H9 (cell line): ENCODE results near the gene NKD1. TPM values are rescaled to one million over a fixed set of nuclear protein-coding genes. Genes with fewer than 3 reads are reported as not detected.

ENCODE experiments used
- DNase-seq: peaks from one replicate; pipeline ENCODE4 v3.0.0-alpha.2; 2017
- H2AFZ ChIP-seq: one replicate; pipeline ENCODE4 v1.6.1; 2013; ENCODE audit warnings: mild to moderate bottlenecking, low read length, control low read depth, moderate library complexity
- H2AK5ac ChIP-seq: 2 replicates; pipeline ENCODE4 v1.6.1; 2013; ENCODE audit warnings: low read length, control low read depth, mixed read lengths; ENCODE audit not compliant: insufficient read length
- H2BK120ac ChIP-seq: one replicate; pipeline ENCODE4 v1.6.1; 2013; ENCODE audit warnings: low read depth, mild to moderate bottlenecking, low read length, control low read depth, inconsistent platforms; ENCODE audit not compliant: poor library complexity, severe bottlenecking
- H2BK12ac ChIP-seq: 2 replicates; pipeline ENCODE4 v1.6.1; 2013; ENCODE audit warnings: low read length, control low read depth, mixed read lengths, low read depth; ENCODE audit not compliant: insufficient read length
- H2BK15ac ChIP-seq: 2 replicates; pipeline ENCODE4 v1.6.1; 2013; ENCODE audit warnings: low read depth, low read length, control low read depth
- H2BK20ac ChIP-seq: one replicate; pipeline ENCODE4 v1.6.1; 2013; ENCODE audit warnings: low read depth, mild to moderate bottlenecking, low read length, control low read depth, inconsistent platforms; ENCODE audit not compliant: poor library complexity, severe bottlenecking
- H2BK5ac ChIP-seq: 2 replicates; pipeline ENCODE4 v1.6.1; 2013; ENCODE audit warnings: low read length, control low read depth, mixed read lengths; ENCODE audit not compliant: insufficient read length
- H3K14ac ChIP-seq: 2 replicates; pipeline ENCODE4 v1.6.1; 2013; ENCODE audit warnings: low read length, control low read depth; ENCODE audit not compliant: insufficient read depth
- H3K18ac ChIP-seq: 2 replicates; pipeline ENCODE4 v1.6.1; 2013; ENCODE audit warnings: low read depth, mild to moderate bottlenecking, mixed read lengths, low read length, control low read depth; ENCODE audit not compliant: insufficient read length
- H3K23ac ChIP-seq: 2 replicates; pipeline ENCODE4 v1.6.1; 2013; ENCODE audit warnings: low read length, control low read depth, mixed read lengths, low read depth; ENCODE audit not compliant: insufficient read length
- H3K23me2 ChIP-seq: 2 replicates; pipeline ENCODE4 v1.6.1; 2013; ENCODE audit warnings: low read depth, mild to moderate bottlenecking, mixed read lengths, low read length, control low read depth; ENCODE audit not compliant: insufficient read length, poor library complexity, severe bottlenecking
- H3K27ac ChIP-seq: 2 replicates; pipeline ENCODE4 v1.5.1; 2013; ENCODE audit warnings: low read length, control low read depth, mixed read lengths, low read depth; ENCODE audit not compliant: insufficient read length
- H3K27me3 ChIP-seq: 2 replicates; pipeline ENCODE4 v1.6.1; 2013; ENCODE audit warnings: low read length, control low read depth, inconsistent platforms; ENCODE audit not compliant: insufficient read depth
- H3K4ac ChIP-seq: 2 replicates; pipeline ENCODE4 v1.6.1; 2013; ENCODE audit warnings: low read depth, mild to moderate bottlenecking, control low read depth, inconsistent platforms, low read length, moderate library complexity
- H3K4me1 ChIP-seq: 2 replicates; pipeline ENCODE4 v1.6.1; 2013; ENCODE audit warnings: low read length, control low read depth, inconsistent platforms; ENCODE audit not compliant: insufficient read depth
- H3K4me2 ChIP-seq: 2 replicates; pipeline ENCODE4 v1.6.1; 2013; ENCODE audit warnings: low read length, control low read depth, mixed read lengths; ENCODE audit not compliant: insufficient read length, insufficient read depth
- H3K56ac ChIP-seq: 2 replicates; pipeline ENCODE4 v1.6.1; 2013; ENCODE audit warnings: low read depth, mild to moderate bottlenecking, mixed read lengths, low read length, control low read depth; ENCODE audit not compliant: insufficient read length
- H3K79me1 ChIP-seq: 2 replicates; pipeline ENCODE4 v1.6.1; 2013; ENCODE audit warnings: low read depth, mild to moderate bottlenecking, moderate library complexity, low read length, control low read depth, inconsistent platforms; ENCODE audit not compliant: insufficient read depth, poor library complexity, severe bottlenecking
- H3K79me2 ChIP-seq: 2 replicates; pipeline ENCODE4 v1.6.1; 2013; ENCODE audit warnings: low read length, control low read depth, inconsistent platforms; ENCODE audit not compliant: insufficient read depth
- H3K9ac ChIP-seq: 2 replicates; pipeline ENCODE4 v1.6.1; 2013; ENCODE audit warnings: low read length, control low read depth, mixed read lengths; ENCODE audit not compliant: insufficient read length; ENCODE audit errors: extremely low read depth
- H3K9me3 ChIP-seq: one replicate; pipeline ENCODE4 v1.6.1; 2013; ENCODE audit warnings: low read depth, low read length, inconsistent platforms; ENCODE audit not compliant: control insufficient read depth
- H3T11ph ChIP-seq: one replicate; pipeline ENCODE4 v1.6.1; 2013; ENCODE audit warnings: mild to moderate bottlenecking, low read length, control low read depth, inconsistent platforms
- H4K20me1 ChIP-seq: one replicate; pipeline ENCODE4 v1.6.1; 2013; ENCODE audit not compliant: control insufficient read depth, insufficient read length, insufficient read depth
- H4K5ac ChIP-seq: 2 replicates; pipeline ENCODE4 v1.6.1; 2013; ENCODE audit warnings: low read depth, mild to moderate bottlenecking, mixed read lengths, low read length, control low read depth; ENCODE audit not compliant: insufficient read length
- H4K8ac ChIP-seq: replicated peaks from 2 replicates; pipeline ENCODE4 v1.6.1; 2013; ENCODE audit warnings: low read length, control low read depth, mixed read lengths, low read depth; ENCODE audit not compliant: insufficient read length
- H4K91ac ChIP-seq: 2 replicates; pipeline ENCODE4 v1.6.1; 2013; ENCODE audit warnings: low read depth, mild to moderate bottlenecking, moderate library complexity, mixed read lengths, low read length, control low read depth; ENCODE audit not compliant: insufficient read length
- H3K27ac Mint-ChIP-seq, 3 experiments: 2 replicates in 2 of 3; 3 replicates in 1 of 3; pipeline ENCODE4 v1.8.0; 2020 to 2021; ENCODE audit warnings: mixed read lengths in 3 of 3, mild to moderate bottlenecking in 1 of 3, moderate library complexity in 1 of 3
- H3K27me3 Mint-ChIP-seq: 2 replicates; pipeline ENCODE4 v1.8.0; 2021; ENCODE audit warnings: low read depth, mild to moderate bottlenecking, moderate library complexity, mixed read lengths
- H3K36me3 Mint-ChIP-seq, 3 experiments: 2 replicates in 2 of 3; 3 replicates in 1 of 3; pipeline ENCODE4 v1.8.0; 2020 to 2021; ENCODE audit warnings: low read depth in 3 of 3, mixed read lengths in 3 of 3; ENCODE audit not compliant: insufficient read depth in 1 of 3
- H3K4me1 Mint-ChIP-seq, 2 experiments: 2 replicates each; pipeline ENCODE4 v1.8.0; 2020; ENCODE audit warnings: mixed read lengths in 2 of 2
- H3K4me3 Mint-ChIP-seq, 2 experiments: 2 replicates in 1 of 2; 3 replicates in 1 of 2; pipeline ENCODE4 v1.8.0; 2020 to 2021; ENCODE audit warnings: mild to moderate bottlenecking in 2 of 2, mixed read lengths in 2 of 2, moderate library complexity in 1 of 2
- H3K9me3 Mint-ChIP-seq, 2 experiments: 2 replicates in 1 of 2; 3 replicates in 1 of 2; pipeline ENCODE4 v1.8.0; 2020; ENCODE audit warnings: mild to moderate bottlenecking in 2 of 2, mixed read lengths in 2 of 2, moderate library complexity in 1 of 2
- CTCF ChIP-seq: fragments of 200-600 bp; sonication (generic); conservative IDR thresholded peaks from 3 replicates; pipeline ENCODE4 v1.8.0; 2021; ENCODE audit warnings: antibody characterized with exemption, mild to moderate bottlenecking
- WGBS: extraction: QIAGEN DNeasy Blood & Tissue Kit; methylation state at CpG from one replicate; pipeline ENCODE4 v1.1.7; 2013; ENCODE audit warnings: missing lambda C conversion rate, low lambda C conversion rate, mixed read lengths; ENCODE audit not compliant: insufficient read length; ENCODE audit errors: extremely low coverage; 5-methylcytosine and 5-hydroxymethylcytosine counted together
- total RNA-seq: library from RNA; stranded (reverse); gene quantifications from 2 replicates; pipeline ENCODE4 v1.2.1, GENCODE V29; 2021

NKD1 gene
- total RNA-seq, 1 experiment from 2014 or later = 1.9 TPM

- H3K4me2 ChIP-seq = no peak overlapping the region
- no peak overlapping the region for H4K5ac ChIP-seq
- Mint-ChIP-seq H3K4me3 (no peak overlapping the region), H3K9me3 (peaks cover 10 to 11% of the 10 kb centered on the region in 2 experiments), H3K27ac (no peak overlapping the region), H3K4me1 (peaks cover 15% of the 10 kb centered on the region in 2 experiments), H3K27me3 (peaks cover 10% of the 10 kb centered on the region), H3K36me3 (peaks cover 0 to 7% (median 5%) of the 10 kb centered on the region in 3 experiments; a peak in 3 of 7 replicates)
- no peaks in the 10 kb centered on the region for H4K20me1 ChIP-seq
- H2AK5ac ChIP-seq = no peak overlapping the region
- H3K9ac ChIP-seq = no peak overlapping the region
- no peak overlapping the region for H2BK12ac ChIP-seq
- H3K9me3 ChIP-seq = no peaks in the 10 kb centered on the region
- no CpG with 5 or more reads among the region's 2 CpGs for WGBS
- TF ChIP-seq CTCF = no peak
- H2BK20ac ChIP-seq = no peak overlapping the region
- no peaks in the 10 kb centered on the region for H3K79me2 ChIP-seq
- no peak overlapping the region for H2AFZ ChIP-seq
- no peak overlapping the region for H4K8ac ChIP-seq
- no peak overlapping the region for H2BK120ac ChIP-seq
- H3K79me1 ChIP-seq = no peaks in the 10 kb centered on the region
- no peak overlapping the region; the same call in 1 of the 2 replicates for H3K4ac ChIP-seq
- no peak overlapping the region for H3K18ac ChIP-seq
- H3T11ph ChIP-seq = no peak overlapping the region
- H3K27me3 ChIP-seq = no peaks in the 10 kb centered on the region
- no peak overlapping the region for H2BK15ac ChIP-seq
- H3K56ac ChIP-seq = no peak overlapping the region
- H3K4me1 ChIP-seq = no peaks in the 10 kb centered on the region
- H3K27ac ChIP-seq = no peak overlapping the region
- H3K23ac ChIP-seq = no peak overlapping the region
- no peak overlapping the region for H3K14ac ChIP-seq
- H3K23me2 ChIP-seq = no peaks in the 10 kb centered on the region
- no peak overlapping the region for H4K91ac ChIP-seq
- no peak overlapping the region for H2BK5ac ChIP-seq
- DNase-seq = peak; percentile 12
Measured at GRCh38 chr16:50517450-50518252, 30.5 kb upstream of the NKD1 start.
